LNCaP clone FGC (cell line): Measurements from ENCODE around the gene CYP1A2.
"Not testable (repeated sequence)": the region's sequence is repeated elsewhere in the genome, so short reads cannot be mapped to it uniquely, and the experiment has no call there.

Source experiments
- DNase-seq: peaks from one replicate; pipeline ENCODE4 v3.0.0-alpha.2; 2011; ENCODE audit warnings: low read depth
- H3K4me3 ChIP-seq: 2 replicates; pipeline ENCODE4 v1.5.1; 2011; ENCODE audit warnings: mild to moderate bottlenecking, low read depth, low read length, control low read depth
- TF ChIP-seq, protein P1 (sequence below): IDR thresholded peaks from 2 replicates; pipeline ENCODE4 v1.5.1; 2012; ENCODE audit warnings: mild to moderate bottlenecking; ENCODE audit not compliant: control insufficient read depth, insufficient read depth; ENCODE audit errors: extremely low read depth

Gene CYP1A2

DNA sequence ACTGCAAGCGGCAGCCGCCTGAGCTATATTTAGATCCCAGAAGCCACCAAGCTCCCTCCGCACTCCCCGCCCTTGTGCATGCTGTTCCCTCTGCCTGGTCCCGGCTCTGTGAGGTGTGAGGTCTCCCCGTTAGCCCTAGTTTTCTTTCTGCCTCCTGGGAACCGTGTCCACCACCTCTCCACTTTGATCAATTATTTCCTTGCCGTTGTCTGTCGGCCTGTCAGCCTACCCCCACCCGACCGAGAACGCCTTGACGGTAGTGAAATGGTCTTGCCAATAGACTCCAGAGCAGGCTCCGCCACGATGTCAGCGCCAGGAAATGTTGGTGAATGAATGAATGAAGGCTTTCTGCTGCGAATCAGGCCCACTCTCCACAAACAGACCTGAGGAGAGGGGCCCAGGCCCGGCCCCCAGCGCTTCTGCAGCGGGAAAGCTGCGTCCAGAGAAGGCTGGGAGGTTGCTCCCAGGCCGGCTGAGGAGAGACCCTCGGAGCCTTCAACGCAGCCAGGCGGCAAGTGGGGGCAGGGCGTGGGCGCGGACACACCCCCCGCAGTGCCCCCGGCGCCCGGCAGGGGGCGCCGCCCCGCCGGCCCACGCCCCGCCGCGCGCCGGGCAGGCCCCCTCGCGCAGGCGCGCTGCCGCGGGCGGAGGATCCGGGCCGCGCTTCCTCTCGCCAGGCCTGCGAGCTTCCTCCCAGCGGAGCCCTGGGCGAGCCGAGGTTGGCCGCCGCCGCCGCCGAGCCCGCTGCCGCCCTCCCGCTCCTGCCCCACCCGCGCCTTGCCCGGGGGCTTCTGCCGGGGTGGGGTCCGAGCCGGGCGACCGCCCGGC lies 33.0 kb downstream of the CYP1A2 start, which contains the start of gene CSK:
CSK (plus strand) TSS at position 650 of the 828 bp plus-strand sequence. CDS start 16,218 bp downstream, outside the sequence.
- TF ChIP-seq, protein P1, sequence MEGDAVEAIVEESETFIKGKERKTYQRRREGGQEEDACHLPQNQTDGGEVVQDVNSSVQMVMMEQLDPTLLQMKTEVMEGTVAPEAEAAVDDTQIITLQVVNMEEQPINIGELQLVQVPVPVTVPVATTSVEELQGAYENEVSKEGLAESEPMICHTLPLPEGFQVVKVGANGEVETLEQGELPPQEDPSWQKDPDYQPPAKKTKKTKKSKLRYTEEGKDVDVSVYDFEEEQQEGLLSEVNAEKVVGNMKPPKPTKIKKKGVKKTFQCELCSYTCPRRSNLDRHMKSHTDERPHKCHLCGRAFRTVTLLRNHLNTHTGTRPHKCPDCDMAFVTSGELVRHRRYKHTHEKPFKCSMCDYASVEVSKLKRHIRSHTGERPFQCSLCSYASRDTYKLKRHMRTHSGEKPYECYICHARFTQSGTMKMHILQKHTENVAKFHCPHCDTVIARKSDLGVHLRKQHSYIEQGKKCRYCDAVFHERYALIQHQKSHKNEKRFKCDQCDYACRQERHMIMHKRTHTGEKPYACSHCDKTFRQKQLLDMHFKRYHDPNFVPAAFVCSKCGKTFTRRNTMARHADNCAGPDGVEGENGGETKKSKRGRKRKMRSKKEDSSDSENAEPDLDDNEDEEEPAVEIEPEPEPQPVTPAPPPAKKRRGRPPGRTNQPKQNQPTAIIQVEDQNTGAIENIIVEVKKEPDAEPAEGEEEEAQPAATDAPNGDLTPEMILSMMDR, result peak; percentile 66
- DNase-seq, result no peak
- peak within 1 kb of the TSS; percentile 79 for H3K4me3 ChIP-seq

DNA sequence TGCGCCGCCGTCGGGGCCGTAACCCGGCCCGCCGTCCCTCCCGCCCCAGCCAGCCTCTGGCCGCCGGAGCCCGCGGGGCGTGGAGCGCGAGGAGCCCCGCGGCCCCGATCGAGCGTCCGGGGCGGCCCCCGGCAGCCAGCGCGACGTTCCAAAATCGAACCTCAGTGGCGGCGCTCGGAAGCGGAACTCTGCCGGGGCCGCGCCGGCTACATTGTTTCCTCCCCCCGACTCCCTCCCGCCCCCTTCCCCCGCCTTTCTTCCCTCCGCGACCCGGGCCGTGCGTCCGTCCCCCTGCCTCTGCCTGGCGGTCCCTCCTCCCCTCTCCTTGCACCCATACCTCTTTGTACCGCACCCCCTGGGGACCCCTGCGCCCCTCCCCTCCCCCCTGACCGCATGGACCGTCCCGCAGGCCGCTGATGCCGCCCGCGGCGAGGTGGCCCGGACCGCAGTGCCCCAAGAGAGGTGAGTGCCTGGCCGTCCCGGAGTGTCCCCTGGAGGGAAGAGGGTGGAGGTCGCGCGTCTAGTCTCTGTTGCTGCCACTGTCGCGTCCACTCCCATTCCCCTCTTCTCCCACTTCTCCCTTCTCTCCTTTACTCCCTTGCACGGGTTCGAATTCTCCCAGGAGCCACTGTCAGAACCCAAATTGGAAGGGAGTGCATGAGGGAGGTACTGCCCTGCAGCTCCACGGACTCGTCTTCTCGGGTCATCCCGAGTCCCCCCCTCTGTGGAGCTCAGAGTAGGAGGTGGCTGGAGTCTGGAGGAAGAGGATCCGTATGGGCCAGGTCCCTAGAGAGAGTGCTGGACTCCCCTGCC lies 33.8 kb downstream of the CYP1A2 start:
- TF ChIP-seq, protein P1, result no peak
- H3K4me3 ChIP-seq, result peak overlapping the region; percentile 79
- DNase-seq, result no peak

DNA sequence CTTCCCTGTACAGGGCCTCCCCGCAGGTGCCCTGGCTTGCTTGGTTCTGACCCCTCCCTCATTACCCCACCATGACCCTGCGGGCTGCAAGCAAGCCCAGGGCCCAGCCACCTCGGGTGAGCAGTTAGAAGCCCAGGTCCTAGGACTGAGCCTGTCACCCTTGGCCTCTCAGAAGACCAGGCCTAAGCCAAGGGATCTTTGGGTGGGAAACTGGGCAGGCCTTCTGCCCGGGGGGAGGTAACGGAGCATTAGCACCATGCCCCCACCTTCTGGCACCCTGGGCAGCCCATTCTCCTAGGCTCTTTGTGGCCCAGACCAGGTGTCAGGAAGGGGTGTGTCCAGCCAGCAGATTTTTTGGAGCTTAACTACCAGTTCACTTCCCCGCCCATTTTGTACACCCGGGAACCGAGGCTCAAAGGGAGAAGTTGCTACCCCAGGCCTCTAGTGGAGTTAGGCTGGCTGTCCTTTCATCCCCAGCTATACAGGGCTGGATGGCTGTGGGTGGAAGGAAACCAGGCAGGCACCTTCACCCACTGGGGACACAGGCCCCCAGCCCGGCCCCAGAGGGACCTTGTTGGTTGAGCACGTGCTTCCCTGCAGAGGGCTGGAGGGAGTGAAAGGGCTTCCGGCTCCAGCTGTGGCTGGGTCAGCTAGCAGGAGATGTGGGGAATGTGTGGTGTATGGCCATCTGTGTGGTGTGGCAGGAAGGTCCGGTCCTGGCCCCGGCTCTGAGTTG lies 34.6 kb downstream of the CYP1A2 start:
- TF ChIP-seq, protein P1, result no peak
- peak overlapping the region; percentile 79 for H3K4me3 ChIP-seq
- no peak for DNase-seq

DNA sequence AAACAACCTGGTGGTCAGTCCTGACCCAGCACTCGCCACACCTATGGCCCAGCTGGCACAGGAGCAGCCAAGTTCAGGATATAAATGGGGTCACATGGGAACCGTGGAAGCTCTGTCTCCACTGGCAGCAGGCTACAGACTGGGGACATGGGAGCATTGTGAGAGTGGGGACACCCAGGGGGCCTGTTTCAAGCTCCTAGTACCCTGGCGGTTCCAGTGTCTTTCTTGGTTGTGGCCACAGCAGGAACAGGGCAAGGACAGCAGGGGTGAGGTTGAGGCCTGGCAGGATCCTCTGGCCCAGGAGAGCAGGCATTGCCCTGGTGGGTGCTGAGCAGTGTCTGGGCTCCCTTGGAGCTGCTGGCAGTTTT lies 35.1 kb downstream of the CYP1A2 start:
- TF ChIP-seq, protein P1, result no peak
- no peak for DNase-seq
- H3K4me3 ChIP-seq, result peak overlapping the region; percentile 79

DNA sequence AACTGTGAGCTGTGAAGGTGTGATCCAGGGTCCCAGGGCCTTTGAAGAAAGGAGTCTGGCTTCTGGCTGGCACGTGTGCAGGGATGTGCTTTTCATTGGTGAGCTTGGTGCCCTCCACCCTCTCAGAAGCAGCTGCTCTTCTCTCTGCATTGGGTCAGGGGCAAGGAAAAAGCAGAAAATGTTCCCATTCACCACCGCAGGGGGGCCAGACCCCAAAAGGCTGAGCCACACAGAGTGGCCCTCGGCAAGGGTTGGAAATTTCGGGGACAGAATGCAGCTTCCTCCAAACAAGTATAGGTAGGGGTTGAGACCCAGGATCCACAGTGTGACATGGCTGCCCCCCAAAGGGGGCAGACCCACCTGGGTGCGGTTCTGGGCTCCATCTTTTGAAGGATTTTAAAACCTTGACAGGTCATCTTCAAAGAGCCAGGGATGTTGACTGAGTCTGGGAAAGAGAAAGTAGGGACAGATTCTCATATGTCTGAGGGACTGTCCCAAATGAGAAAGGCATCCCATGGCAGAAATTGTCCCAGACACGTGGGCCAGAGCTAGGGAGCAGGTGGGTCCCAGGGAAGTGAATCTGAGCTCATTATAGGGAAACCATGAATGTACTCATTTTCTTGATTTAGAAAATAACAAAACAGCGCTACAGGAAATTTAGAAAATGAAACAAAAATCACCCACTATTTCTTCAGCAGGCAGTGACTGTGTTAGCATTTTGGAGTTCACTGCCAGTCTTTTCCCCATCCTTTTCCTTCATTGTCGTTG lies 36.0 kb downstream of the CYP1A2 start:
- TF ChIP-seq, protein P1, result no peak
- no peak overlapping the region for H3K4me3 ChIP-seq
- DNase-seq, result no peak

DNA sequence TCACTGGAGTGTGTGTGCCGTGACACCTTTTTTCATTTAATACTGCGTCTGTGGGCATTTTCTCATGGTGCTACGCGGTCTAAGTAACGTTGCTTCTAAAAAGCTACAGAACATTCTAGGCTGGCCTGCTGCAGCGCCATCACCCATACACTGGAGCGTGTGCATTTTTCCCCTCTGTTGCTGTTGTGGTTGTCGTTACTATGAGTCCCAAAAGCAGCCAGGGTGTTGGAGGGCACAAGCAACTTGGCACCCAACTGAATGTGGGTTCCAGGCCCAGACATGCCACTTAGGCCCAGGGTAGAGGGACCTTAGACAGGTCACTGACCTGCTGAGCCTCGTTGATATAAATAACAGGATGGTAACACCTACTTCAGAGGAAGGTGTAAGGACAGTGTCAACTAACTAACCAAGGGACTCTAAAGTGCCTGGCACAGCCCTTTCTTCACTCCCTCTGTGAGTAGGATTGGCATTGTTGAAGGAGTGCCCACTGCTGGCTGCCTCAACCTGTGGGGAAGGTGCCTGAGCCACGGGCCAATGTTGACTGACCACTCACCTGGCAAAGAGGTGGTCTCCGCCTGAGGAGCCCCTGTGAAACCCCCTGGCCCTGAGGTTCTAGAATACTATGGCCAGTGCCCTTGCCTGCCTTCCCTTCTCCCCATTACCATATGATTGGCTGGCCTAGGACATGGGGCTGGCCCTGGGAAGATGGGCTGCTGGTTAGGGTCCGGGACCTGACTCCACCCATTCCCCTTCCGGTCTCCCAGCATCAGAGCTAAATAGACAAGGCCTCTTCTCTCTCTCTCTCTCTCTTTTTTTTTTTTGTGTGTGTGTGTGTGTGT lies 36.8 kb downstream of the CYP1A2 start:
- TF ChIP-seq, protein P1, result no peak
- H3K4me3 ChIP-seq, result no peak overlapping the region
- no peak for DNase-seq

DNA sequence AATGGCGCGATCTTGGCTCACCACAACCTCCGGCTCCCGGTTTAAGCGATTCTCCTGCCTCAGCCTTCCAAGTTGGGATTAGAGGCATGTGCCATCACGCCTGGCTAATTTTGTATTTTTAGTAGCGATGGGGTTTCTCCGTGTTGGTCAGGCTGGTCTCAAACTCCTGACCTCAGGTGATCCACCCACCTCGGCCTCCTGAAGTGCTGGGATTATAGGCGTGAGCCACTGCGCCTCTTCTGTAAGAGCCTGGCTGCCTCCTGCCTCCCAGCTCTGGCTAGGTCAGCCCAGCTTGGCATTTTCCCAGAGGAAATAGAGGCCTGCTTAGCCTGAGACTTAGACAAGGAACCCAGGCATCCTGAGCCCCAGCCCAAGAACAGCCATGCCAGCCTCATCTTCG lies 37.4 kb downstream of the CYP1A2 start:
- not testable (repeated sequence) for H3K4me3 ChIP-seq, DNase-seq
